Nephron progenitor cell (in vitro differentiated cells): ENCODE data around the gene PMF1.

Experiments
- DNase-seq: peaks from one replicate; pipeline ENCODE4 v3.0.0; 2021
- H3K27ac Mint-ChIP-seq: 2 replicates; pipeline ENCODE4 v1.8.0; 2021; ENCODE audit warnings: mild to moderate bottlenecking, moderate library complexity, mixed read lengths
- H3K27me3 Mint-ChIP-seq: 2 replicates; pipeline ENCODE4 v1.8.0; 2021; ENCODE audit warnings: mild to moderate bottlenecking, low read depth, mixed read lengths; ENCODE audit not compliant: poor library complexity
- H3K36me3 Mint-ChIP-seq: 2 replicates; pipeline ENCODE4 v1.8.0; 2021; ENCODE audit warnings: low read depth, mixed read lengths
- H3K4me1 Mint-ChIP-seq: 2 replicates; pipeline ENCODE4 v1.8.0; 2021; ENCODE audit warnings: mixed read lengths
- H3K4me3 Mint-ChIP-seq: 2 replicates; pipeline ENCODE4 v1.8.0; 2021; ENCODE audit warnings: mild to moderate bottlenecking, moderate library complexity, mixed read lengths
- H3K9me3 Mint-ChIP-seq: 2 replicates; pipeline ENCODE4 v1.8.0; 2021; ENCODE audit warnings: mild to moderate bottlenecking, moderate library complexity, mixed read lengths
- CTCF ChIP-seq: fragments of 200-600 bp; sonication (generic); IDR thresholded peaks from 2 replicates; pipeline ENCODE4 v1.5.0; 2021; ENCODE audit warnings: antibody characterized with exemption

Gene PMF1

GRCh38 chr1:156284112-156284511 is 71.3 kb downstream of the PMF1 start, which contains the start of gene TMEM79:
Gene TMEM79, plus strand, starts transcription at chr1:156284325. Its CDS starts 902 bp downstream, at chr1:156285227.
- H3K4me1 Mint-ChIP-seq, result peaks cover 39% of the 10 kb centered on the region
- DNase-seq, result no peak

GRCh38 chr1:156284757-156285156 is 72.0 kb downstream of the PMF1 start:
- no peak overlapping the region for H3K27ac Mint-ChIP-seq
- H3K9me3 Mint-ChIP-seq, result no peaks in the 10 kb centered on the region
- no peak for TF ChIP-seq CTCF
- H3K27me3 Mint-ChIP-seq, result no peaks in the 10 kb centered on the region
- no peak for DNase-seq
- peaks cover 39% of the 10 kb centered on the region for H3K4me1 Mint-ChIP-seq
- peaks cover 10% of the 10 kb centered on the region for H3K36me3 Mint-ChIP-seq
- peak overlapping the region; percentile 11 for H3K4me3 Mint-ChIP-seq

More at GRCh38 chr1:156284112-156284511, 71.3 kb downstream of the PMF1 start, which contains the start of gene TMEM79:
- Mint-ChIP-seq H3K4me3 (peak within 1 kb of the TSS; percentile 95), H3K9me3 (no peaks in the 10 kb centered on the region), H3K27me3 (no peaks in the 10 kb centered on the region), H3K36me3 (peaks cover 7% of the 10 kb centered on the region), H3K27ac (peak within 1 kb of the TSS; percentile 46)
- no peak for TF ChIP-seq CTCF

GRCh38 chr1:156285437-156285836 is 72.6 kb downstream of the PMF1 start:
- Mint-ChIP-seq H3K27me3 (no peaks in the 10 kb centered on the region), H3K4me1 (peaks cover 33% of the 10 kb centered on the region), H3K36me3 (peaks cover 15% of the 10 kb centered on the region), H3K4me3 (no peak overlapping the region), H3K27ac (no peak overlapping the region), H3K9me3 (no peaks in the 10 kb centered on the region)
- no peak for TF ChIP-seq CTCF
- no peak for DNase-seq

- Mint-ChIP-seq H3K36me3 (peaks cover 15% of the 10 kb centered on the region), H3K9me3 (no peaks in the 10 kb centered on the region), H3K4me1 (peaks cover 30% of the 10 kb centered on the region), H3K4me3 (no peak overlapping the region), H3K27me3 (no peaks in the 10 kb centered on the region), H3K27ac (no peak overlapping the region)
- TF ChIP-seq CTCF, result no peak
- DNase-seq, result no peak
Measured at GRCh38 chr1:156286061-156286460, 73.3 kb downstream of the PMF1 start.
